COLO829 (cell line): ENCODE results near the gene SF3B2.
"Not testable (repeated sequence)": the region's sequence is repeated elsewhere in the genome, so short reads cannot be mapped to it uniquely, and the experiment has no call there.

Experiments
- DNase-seq: peaks from one replicate; pipeline ENCODE4 v3.0.0; 2012; ENCODE audit warnings: low spot score

Gene SF3B2

GRCh38 chr11:66076561-66076960 is 24.4 kb downstream of the SF3B2 start:
- no peak for DNase-seq

- no peak for DNase-seq
These were observed 25.8 kb downstream of the SF3B2 start for GRCh38 chr11:66077927-66078326.

- not testable (repeated sequence) for DNase-seq
These were observed 26.8 kb downstream of the SF3B2 start for GRCh38 chr11:66078949-66079348.

GRCh38 chr11:66080055-66080817 is 28.1 kb downstream of the SF3B2 start:
- no peak for DNase-seq

- DNase-seq: no peak
These were observed 29.3 kb downstream of the SF3B2 start for GRCh38 chr11:66081505-66081904.

GRCh38 chr11:66082946-66083698 is 31.0 kb downstream of the SF3B2 start:
- DNase-seq: no peak

GRCh38 chr11:66083767-66084166 is 31.6 kb downstream of the SF3B2 start:
- no peak for DNase-seq

- no peak for DNase-seq
These were observed 32.8 kb downstream of the SF3B2 start for GRCh38 chr11:66084821-66085475.

- DNase-seq: no peak
These were observed 35.2 kb downstream of the SF3B2 start for GRCh38 chr11:66087148-66087908.

- no peak for DNase-seq
These were observed 36.9 kb downstream of the SF3B2 start for GRCh38 chr11:66089067-66089466.

GRCh38 chr11:66090288-66090687 is 38.1 kb downstream of the SF3B2 start:
- DNase-seq: no peak

- DNase-seq: not testable (repeated sequence)
These were observed 40.0 kb downstream of the SF3B2 start for GRCh38 chr11:66092125-66092524.

GRCh38 chr11:66099746-66100145 is 47.6 kb downstream of the SF3B2 start:
- DNase-seq: not testable (repeated sequence)

- DNase-seq: no peak
These were observed 48.3 kb downstream of the SF3B2 start for GRCh38 chr11:66100272-66101065.

- DNase-seq: no peak
These were observed 48.9 kb downstream of the SF3B2 start for GRCh38 chr11:66101066-66101464.

GRCh38 chr11:66104057-66104638 is 52.0 kb downstream of the SF3B2 start:
- no peak for DNase-seq

GRCh38 chr11:66106786-66107599 is 54.8 kb downstream of the SF3B2 start:
- DNase-seq: no peak

- no peak for DNase-seq
These were observed 55.7 kb downstream of the SF3B2 start for GRCh38 chr11:66107600-66108510.

GRCh38 chr11:66109294-66109693 is 57.1 kb downstream of the SF3B2 start:
- DNase-seq: no peak
